CD8-positive, alpha-beta memory T cell (primary cell): ENCODE measurements around the gene ZNF831. TPM values are rescaled to one million over a fixed set of nuclear protein-coding genes. Genes with fewer than 3 reads are reported as not detected.

Source experiments
- CTCF ChIA-PET: fragments of 350-600 bp; sonication (Branson Sonifier 250); formaldehyde crosslinking; loops from one replicate; lab custom pipeline; 2021; ENCODE audit warnings: antibody characterized with exemption; lab: Charles Lee
- POLR2A ChIA-PET: fragments of 350-600 bp; sonication (Branson Sonifier 250); formaldehyde crosslinking; loops from one replicate; lab custom pipeline; 2021; ENCODE audit warnings: antibody characterized with exemption; lab: Charles Lee
- DNase-seq, 5 donors: peaks; one replicate each; pipeline versions ENCODE4 v3.0.0 to v3.0.0-alpha.2; 2020 to 2022; ENCODE audit warnings: mixed read lengths in 1 of 5
- H3K27ac ChIP-seq: one replicate; pipeline ENCODE4 v1.7.0; 2013; ENCODE audit warnings: low read depth, mild to moderate bottlenecking, low read length, moderate library complexity
- H3K27me3 ChIP-seq: 2 replicates; pipeline ENCODE4 v1.7.0; 2013; ENCODE audit warnings: low read length, mild to moderate bottlenecking; ENCODE audit not compliant: insufficient read depth, poor library complexity, severe bottlenecking
- H3K36me3 ChIP-seq: 2 replicates; pipeline ENCODE4 v1.7.0; 2013; ENCODE audit warnings: mild to moderate bottlenecking, low read length, moderate library complexity; ENCODE audit not compliant: insufficient read depth
- H3K4me1 ChIP-seq: 2 replicates; pipeline ENCODE4 v1.7.0; 2013; ENCODE audit warnings: mild to moderate bottlenecking, low read length, moderate library complexity; ENCODE audit not compliant: insufficient read depth
- H3K4me3 ChIP-seq: 2 replicates; pipeline ENCODE4 v1.7.0; 2013; ENCODE audit warnings: mild to moderate bottlenecking, low read length
- H3K9me3 ChIP-seq: 2 replicates; pipeline ENCODE4 v1.7.0; 2013; ENCODE audit warnings: mild to moderate bottlenecking, low read length
- H3K27ac Mint-ChIP-seq, 8 donors: one replicate each; pipeline ENCODE4 v1.8.0; 2020 to 2021; ENCODE audit warnings: mixed read lengths in 8 of 8, mild to moderate bottlenecking in 6 of 8, inconsistent platforms in 3 of 8, moderate library complexity in 3 of 8
- H3K27me3 Mint-ChIP-seq, 2 donors: one replicate each; pipeline ENCODE4 v1.8.0; 2020 to 2021; ENCODE audit warnings: mixed read lengths in 2 of 2, mild to moderate bottlenecking in 1 of 2, moderate library complexity in 1 of 2
- H3K36me3 Mint-ChIP-seq, 3 donors: one replicate each; pipeline ENCODE4 v1.8.0; 2020 to 2021; ENCODE audit warnings: mixed read lengths in 3 of 3, inconsistent platforms in 1 of 3, mild to moderate bottlenecking in 1 of 3
- H3K4me1 Mint-ChIP-seq, 3 donors: one replicate each; pipeline ENCODE4 v1.8.0; 2020 to 2021; ENCODE audit warnings: mixed read lengths in 3 of 3, inconsistent platforms in 1 of 3, mild to moderate bottlenecking in 1 of 3
- H3K4me3 Mint-ChIP-seq, 7 donors: one replicate each; pipeline ENCODE4 v1.8.0; 2020 to 2021; ENCODE audit warnings: mixed read lengths in 7 of 7, mild to moderate bottlenecking in 6 of 7, moderate library complexity in 4 of 7, inconsistent platforms in 2 of 7
- H3K9me3 Mint-ChIP-seq, 5 donors: one replicate each; pipeline ENCODE4 v1.8.0; 2020 to 2022; ENCODE audit warnings: mixed read lengths in 5 of 5, mild to moderate bottlenecking in 3 of 5, moderate library complexity in 2 of 5, inconsistent platforms in 1 of 5
- polyA plus RNA-seq: library from polyadenylated mRNA; unstranded; fragments of 300-500 nt; fragmentation: Illumina TruSeq; gene quantifications from one replicate; pipeline ENCODE4 v1.2.3, GENCODE V29; 2021
- total RNA-seq, 2 experiments: library from RNA; stranded (reverse); gene quantifications; one replicate each; pipeline ENCODE4 v1.2.3, GENCODE V29; 2021

ZNF831 gene
- total and polyA plus RNA-seq, 3 experiments from 2014 or later = 6.4 to 12.1 (median 6.9) TPM

- Mint-ChIP-seq H3K27me3 (peaks cover 29 to 36% of the 10 kb centered on the region in 2 donors), H3K9me3 (no peaks in the 10 kb centered on the region), H3K36me3 (no peaks in the 10 kb centered on the region), H3K27ac (no peak overlapping the region), H3K4me1 (peaks cover 0 to 20% (median 0%) of the 10 kb centered on the region in 3 donors), H3K4me3 (no peak overlapping the region)
- POLR2A ChIA-PET = no interaction called here
- Histone ChIP-seq H3K36me3 (no peaks in the 10 kb centered on the region), H3K9me3 (no peaks in the 10 kb centered on the region), H3K27me3 (no peaks in the 10 kb centered on the region), H3K4me3 (no peak overlapping the region), H3K4me1 (no peaks in the 10 kb centered on the region), H3K27ac (no peak overlapping the region)
- DNase-seq = no peak
- CTCF ChIA-PET = no interaction called here
These were observed 142.5 kb downstream of the ZNF831 start for GRCh38 chr20:59305908-59306655.

DNA sequence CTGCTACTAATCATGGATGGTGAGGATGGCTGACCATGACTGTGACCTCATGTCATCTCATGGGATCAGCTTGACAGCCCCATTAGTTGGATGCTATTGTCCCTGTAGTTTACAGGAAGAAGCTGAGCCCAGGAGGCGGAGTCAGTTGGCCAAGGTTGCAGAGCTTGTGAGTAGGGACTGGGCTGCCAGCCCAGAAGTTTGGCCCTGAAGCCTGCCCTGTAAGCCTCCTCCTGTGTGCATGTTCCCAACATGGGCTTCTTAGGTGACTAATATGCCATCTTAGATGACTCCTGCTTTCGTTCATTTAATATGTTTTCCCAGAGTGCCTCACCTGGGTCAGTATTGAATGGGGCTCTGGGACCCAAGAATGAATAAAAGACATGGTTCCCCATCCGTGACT is 143.6 kb downstream of the ZNF831 start:
- DNase-seq = no peak
- H3K4me1 Mint-ChIP-seq = peaks cover 0 to 20% (median 0%) of the 10 kb centered on the region in 3 donors
- no peak overlapping the region for H3K4me3 ChIP-seq
- H3K27me3 ChIP-seq = no peaks in the 10 kb centered on the region
- no peak overlapping the region for H3K27ac ChIP-seq
- no peaks in the 10 kb centered on the region for H3K36me3 Mint-ChIP-seq
- no peaks in the 10 kb centered on the region for H3K36me3 ChIP-seq
- no peak overlapping the region for H3K27ac Mint-ChIP-seq
- CTCF ChIA-PET = no interaction called here
- peaks cover 28 to 29% of the 10 kb centered on the region in 2 donors for H3K27me3 Mint-ChIP-seq
- H3K9me3 Mint-ChIP-seq = no peaks in the 10 kb centered on the region
- POLR2A ChIA-PET = no interaction called here
- no peaks in the 10 kb centered on the region for H3K4me1 ChIP-seq
- H3K4me3 Mint-ChIP-seq = no peak overlapping the region
- H3K9me3 ChIP-seq = no peaks in the 10 kb centered on the region

Other genes starting within 250 kb of the ZNF831 start
- 100 to 1,000 TPM; 101 to 108 TPM for gene NELFCD, start 182.6 kb upstream of the ZNF831 start, total RNA-seq
- gene NELFCD, start 182.6 kb upstream of the ZNF831 start, polyA plus RNA-seq = 78.1 TPM
- gene CTSZ, start 156.6 kb upstream of the ZNF831 start, total RNA-seq = 10 to 100 TPM; 35.3 to 36.0 TPM
- 1.5 TPM for gene CTSZ, start 156.6 kb upstream of the ZNF831 start, polyA plus RNA-seq
- not detected for gene TUBB1, start 144.4 kb upstream of the ZNF831 start, total RNA-seq
- 0.10 TPM for gene TUBB1, start 144.4 kb upstream of the ZNF831 start, polyA plus RNA-seq
- 100 to 1,000 TPM in 1 of 2 experiments, 10 to 100 TPM in 1; 98.1 to 102 TPM for gene ATP5F1E, start 131.5 kb upstream of the ZNF831 start, total RNA-seq
- gene ATP5F1E, start 131.5 kb upstream of the ZNF831 start, polyA plus RNA-seq = 95.0 TPM
- 100 to 1,000 TPM; 127 to 141 TPM for gene PRELID3B, start 121.0 kb upstream of the ZNF831 start, total RNA-seq
- 33.8 TPM for gene PRELID3B, start 121.0 kb upstream of the ZNF831 start, polyA plus RNA-seq
- under 1 TPM in 1 of 2 experiments, not detected in 1; 0.16 TPM for gene EDN3, start 136.8 kb downstream of the ZNF831 start, total RNA-seq
- not detected for gene EDN3, start 136.8 kb downstream of the ZNF831 start, polyA plus RNA-seq